Right kidney (tissue), 9 donors: ENCODE data around the gene RECQL5.

ENCODE experiments used
- DNase-seq: peaks from one replicate; pipeline ENCODE4 v3.0.0-alpha.2; 2016
- long read RNA-seq, 8 donors: transcript quantifications; one replicate each; lab custom pipeline, GENCODE V29; 2026

The RECQL5 gene
- long read RNA-seq, donor 1, partial matches to known transcripts = 37 of 70 reads
- long read RNA-seq, donor 1, other reads (novel, unspliced or antisense) = 28 of 70 reads
- long read RNA-seq, donor 2, partial matches to known transcripts = 0 of 2 reads
- long read RNA-seq, donor 2, other reads (novel, unspliced or antisense) = 0 of 2 reads
- long read RNA-seq, donor 3, partial matches to known transcripts = 7 of 8 reads
- long read RNA-seq, donor 3, other reads (novel, unspliced or antisense) = 0 of 8 reads
- long read RNA-seq, donor 4, partial matches to known transcripts = 6 of 12 reads
- long read RNA-seq, donor 4, other reads (novel, unspliced or antisense) = 0 of 12 reads
- long read RNA-seq, donor 5, partial matches to known transcripts = 21 of 63 reads
- long read RNA-seq, donor 5, other reads (novel, unspliced or antisense) = 37 of 63 reads
- long read RNA-seq, donor 6, partial matches to known transcripts = 32 of 50 reads
- long read RNA-seq, donor 6, other reads (novel, unspliced or antisense) = 12 of 50 reads
- long read RNA-seq, donor 7 = 0 reads
- long read RNA-seq, donor 8, partial matches to known transcripts = 0 of 5 reads
- long read RNA-seq, donor 8, other reads (novel, unspliced or antisense) = 0 of 5 reads

- DNase-seq = peak; percentile 88
Measured at GRCh38 chr17:75666959-75667790, at the start of gene RECQL5, which contains the start of gene SAP30BP. TSS of gene RECQL5 (minus strand) at chr17:75667154. CDS start at chr17:75666557, 597 bp downstream. TSS of gene SAP30BP (plus strand) at chr17:75667338. CDS start at chr17:75667373, 35 bp downstream.

- DNase-seq = no peak
Measured at GRCh38 chr17:75712446-75712845, 45.5 kb upstream of the RECQL5 start.

DNA sequence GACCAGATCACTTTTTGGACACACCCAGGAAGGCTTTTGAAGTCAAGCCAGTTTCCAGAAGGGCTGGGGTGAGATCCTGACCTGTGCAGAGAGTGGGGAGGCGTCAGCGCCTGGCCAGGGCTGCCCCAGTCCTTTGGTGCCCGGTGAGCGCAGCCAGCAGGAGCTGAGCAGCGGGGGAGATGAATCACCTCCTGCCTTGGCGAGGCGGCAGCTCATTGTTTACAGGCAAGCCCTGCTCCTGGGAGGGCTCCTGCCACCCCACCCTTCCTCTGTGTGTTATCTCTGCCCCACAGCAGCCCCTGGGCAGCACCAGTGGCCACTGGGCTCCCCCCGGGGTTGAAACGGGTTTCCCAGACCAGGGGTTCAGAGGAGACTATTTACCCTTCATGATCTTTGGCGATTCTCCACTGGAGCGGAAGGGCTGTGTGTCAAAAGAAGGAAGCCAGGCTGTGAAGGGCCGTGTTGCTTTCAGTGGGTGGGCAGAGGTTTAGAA, 40.2 kb upstream of the RECQL5 start:
- no peak for DNase-seq

DNA sequence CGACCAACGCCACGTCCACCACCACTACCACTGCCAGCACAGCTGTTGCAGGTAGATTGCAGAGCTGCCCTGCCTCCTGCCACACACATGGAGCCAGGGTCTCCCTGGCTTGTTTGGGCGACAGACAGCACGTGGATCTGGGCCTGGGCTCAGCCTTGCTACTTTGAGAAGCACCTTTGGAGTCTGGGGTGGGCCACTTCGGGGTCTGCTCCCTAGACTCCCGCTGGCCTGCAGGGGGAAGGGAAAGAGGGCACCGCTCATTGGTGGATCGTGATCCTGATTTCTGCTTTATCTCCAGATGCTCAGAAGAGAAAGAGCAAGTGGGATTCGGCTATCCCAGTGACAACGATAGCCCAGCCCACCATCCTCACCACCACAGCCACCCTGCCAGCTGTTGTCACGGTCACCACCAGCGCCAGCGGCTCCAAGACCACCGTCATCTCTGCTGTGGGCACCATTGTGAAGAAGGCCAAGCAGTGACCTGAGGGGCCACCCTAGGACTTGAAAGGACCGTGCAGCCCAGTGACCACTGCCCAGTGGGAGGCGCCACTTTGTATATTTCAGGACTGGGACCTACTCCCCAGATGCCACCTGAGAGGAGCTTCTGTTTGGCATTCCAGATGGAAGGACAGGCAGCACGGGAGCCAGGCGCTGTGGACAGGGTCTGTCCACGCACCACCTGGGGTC, 39.2 kb upstream of the RECQL5 start:
- DNase-seq = no peak

DNA sequence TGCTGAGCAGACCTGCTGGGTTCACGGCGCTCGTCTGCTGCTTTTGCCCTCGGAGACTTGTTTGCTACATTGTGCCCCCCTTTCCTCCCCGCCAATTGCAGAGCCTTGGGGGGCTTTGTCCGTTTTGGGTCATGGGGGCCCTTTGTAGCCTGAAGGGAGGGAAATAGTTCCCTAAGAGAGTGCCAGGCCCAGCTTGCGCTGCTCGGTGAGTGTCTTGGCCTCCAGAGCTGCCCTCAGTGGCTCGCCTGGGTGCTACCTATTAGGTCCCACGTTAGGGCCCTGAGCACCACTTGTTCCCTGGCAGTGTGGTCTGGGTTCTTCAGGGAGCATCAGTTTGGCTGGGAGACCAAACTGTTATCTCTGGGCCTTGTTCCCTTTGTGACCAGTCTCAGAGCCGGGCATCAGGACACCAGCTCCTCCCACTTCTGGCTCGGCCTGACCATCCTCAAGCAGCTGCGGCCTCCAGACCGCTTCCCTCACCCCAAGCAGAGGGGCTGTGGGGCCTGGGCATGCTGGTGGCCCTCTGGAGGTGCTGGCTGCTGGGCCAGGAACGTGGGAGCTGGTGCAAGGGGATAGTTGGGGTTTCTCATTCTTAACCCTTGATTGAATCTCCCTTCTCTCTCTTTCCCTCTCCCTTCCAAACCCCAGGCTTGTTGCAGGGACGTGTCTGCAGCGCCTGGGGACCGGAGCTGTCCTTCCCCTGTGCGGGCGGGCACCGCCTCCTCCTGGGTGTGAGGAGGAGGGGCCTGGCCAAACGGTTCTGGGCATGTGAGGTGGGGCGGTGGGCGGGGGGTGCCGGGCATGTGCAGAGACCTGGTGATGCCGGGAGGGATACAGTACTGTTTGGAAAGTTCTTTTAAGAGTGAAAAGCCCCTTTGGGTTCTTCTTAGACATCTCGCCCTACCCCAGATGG, 38.3 kb upstream of the RECQL5 start:
- DNase-seq = no peak

GRCh38 chr17:75703591-75703990, 36.6 kb upstream of the RECQL5 start:
- no peak for DNase-seq

DNA sequence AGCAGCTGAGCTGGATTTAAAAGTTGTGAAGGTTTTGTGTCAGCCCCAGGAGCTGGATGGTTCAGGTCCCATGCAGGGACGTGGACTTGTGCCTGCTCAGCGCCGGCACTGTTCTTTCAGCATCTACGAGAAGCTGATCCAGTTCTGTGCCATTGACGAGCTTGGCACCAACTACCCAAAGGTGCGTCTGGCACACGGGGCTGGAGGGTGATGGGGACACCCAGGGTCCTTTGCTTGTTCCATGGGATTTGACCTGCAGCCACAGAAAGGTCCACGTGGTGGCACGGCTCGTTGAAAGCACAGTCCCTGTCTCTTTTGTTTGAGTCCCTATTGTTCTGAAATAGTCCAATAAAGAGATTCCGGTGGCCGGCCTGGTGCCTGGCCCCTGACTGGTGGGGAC, 36.2 kb upstream of the RECQL5 start:
- DNase-seq = no peak

GRCh38 chr17:75701288-75701687, 34.3 kb upstream of the RECQL5 start:
- no peak for DNase-seq

- no peak for DNase-seq
Measured at GRCh38 chr17:75698659-75699058, 31.7 kb upstream of the RECQL5 start.

DNA sequence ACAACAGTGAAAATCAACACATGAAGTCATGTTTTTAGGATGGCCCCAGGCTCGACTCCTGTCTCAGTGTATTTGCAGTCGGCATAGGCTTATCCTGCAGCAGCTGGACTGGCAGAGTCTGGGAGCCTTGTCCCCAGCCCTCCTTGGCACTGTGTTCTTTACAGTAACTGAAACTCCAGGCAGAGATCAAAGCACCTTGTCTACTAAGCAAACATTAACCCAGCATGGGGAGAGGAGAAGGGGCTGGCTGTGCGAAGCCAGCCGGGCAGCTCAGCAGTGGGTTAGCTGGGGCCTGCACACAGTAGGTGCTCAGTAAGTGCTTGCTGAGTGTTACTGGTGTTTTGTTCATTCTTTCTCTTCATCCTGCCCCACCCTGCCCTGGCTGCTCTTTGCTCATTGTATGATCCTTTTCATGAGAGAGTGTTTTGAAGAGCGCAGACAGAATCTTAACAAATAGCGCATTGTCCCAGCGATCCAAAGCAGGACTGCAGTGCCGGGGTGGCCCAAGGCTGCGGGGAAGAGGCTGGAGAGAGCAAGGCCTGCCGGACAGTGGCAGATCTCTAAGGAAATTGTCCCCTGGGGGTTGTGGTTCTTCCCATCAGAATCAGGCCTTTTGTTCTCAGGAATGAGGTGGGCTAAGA, 30.8 kb upstream of the RECQL5 start:
- no peak for DNase-seq

DNA sequence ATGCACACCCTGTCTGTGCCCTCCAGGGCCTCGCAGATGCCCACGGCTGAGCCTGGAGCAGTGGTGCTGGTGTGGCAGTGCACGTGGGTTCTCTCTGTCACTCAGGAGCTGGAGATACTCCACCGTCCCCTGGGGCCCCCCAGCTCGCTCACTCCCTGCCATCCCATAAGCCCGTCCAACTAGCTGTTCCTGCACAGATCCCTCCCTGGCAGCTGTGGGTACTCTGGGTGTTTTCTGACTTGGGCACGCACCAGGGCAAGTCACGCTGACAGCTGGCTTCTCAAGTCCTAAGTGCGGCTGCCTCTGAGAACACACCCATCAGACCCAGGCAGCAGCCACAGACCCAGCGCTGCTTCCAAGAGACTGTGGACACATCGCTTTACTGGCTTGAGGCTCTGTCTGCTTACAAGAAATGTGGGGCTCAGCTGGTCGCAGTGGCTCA, 28.9 kb upstream of the RECQL5 start:
- DNase-seq = no peak

DNA sequence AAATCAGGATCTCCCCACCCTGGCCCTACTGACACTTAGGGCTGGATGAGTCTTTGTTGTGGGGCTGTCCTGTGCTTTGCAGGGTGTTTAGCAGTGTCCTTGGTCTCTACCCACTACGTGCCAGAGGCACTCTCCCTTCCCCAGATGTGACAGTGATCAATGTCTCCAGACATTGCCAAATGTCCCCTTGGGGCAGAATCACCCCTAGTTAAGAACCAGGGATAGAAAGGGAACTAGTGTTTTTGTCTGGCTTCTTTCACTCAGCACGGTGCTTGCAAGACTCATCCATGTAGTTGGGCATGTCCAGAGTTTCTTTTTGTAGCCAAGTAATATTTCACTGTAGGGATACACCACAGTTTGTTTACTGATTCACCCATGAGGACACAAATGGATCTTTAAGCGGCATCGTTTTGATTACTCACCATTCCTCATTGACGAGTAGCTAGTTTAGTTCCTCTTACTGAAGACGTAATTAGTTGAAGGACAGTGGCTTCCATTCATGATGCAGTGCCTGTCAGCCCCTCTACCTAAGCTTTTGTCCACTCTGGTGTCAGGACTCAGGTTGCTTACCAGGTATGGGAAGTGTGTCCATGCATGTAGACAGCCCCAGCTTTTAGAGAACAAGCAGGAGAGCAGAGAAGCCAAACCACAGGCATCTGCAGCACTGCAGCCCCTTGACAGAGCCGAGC, 28.3 kb upstream of the RECQL5 start:
- DNase-seq = no peak

DNA sequence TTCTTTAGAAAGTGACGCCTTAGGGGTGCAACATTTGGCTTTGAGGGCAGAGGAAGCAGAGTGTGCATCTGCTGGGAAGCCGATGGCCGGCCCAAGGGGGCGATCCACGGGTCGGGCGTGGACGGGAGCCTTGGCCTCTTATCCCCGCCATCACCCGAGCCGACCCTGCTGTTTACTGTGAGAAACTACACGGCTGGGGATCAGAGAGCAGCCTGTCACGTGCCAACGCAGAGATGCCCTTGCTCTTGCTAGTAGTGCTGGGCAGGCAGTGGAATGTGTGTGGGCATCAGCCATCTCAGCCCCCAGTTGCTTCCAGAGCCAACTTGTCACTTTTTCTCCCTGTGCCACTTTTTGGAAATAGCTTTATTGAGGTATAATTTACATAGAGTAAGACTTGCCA, 27.6 kb upstream of the RECQL5 start:
- DNase-seq = no peak

DNA sequence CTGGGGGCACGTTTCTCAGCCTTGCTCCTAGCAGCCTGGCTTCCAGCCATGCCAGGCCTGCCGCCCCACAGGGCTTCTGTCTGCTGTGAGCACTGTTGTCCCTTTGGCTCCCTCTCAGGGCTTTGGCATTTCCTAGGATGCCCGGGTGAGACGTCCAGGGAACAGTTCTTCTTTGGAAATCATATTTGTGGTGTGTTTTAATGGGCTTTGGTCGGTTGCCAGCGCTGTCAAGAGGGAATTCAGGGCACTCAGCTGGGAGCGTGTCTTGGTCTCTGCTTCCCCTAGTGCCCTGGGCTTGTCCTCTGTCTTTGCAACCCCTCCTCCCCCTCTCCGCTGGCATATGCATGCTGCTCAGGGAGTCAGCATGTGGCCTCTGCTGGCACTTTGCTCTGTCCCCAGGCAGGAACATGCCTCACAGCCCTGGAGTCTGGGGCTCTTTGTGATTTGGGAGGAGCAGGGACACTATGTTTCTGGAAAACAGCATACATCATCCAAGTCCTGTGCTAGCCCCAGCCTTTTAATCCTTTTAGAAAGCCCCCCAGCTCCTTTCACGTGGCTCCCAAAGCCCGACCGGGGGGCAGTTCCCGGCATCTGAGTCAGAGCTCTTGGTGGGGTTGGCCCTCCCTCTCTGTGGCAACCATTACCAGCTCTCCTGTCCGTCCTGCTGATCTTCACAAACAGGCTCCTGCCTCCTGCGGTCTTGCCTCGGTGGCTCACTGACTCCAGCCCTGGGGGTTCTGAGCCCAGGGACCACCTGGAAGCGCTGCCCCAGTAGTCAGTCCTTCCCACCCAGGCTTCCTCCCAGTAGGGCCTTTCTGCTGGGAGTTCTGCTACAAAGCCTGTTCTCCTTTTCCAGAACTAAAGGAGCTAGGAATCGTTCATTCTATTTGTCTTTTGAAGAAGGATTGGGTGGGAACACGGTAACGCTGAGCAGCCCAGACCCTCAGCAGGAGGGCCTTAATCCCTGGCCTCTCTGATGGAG, 26.8 kb upstream of the RECQL5 start:
- DNase-seq = no peak

- no peak for DNase-seq
Measured at GRCh38 chr17:75692976-75693375, 26.0 kb upstream of the RECQL5 start.

DNA sequence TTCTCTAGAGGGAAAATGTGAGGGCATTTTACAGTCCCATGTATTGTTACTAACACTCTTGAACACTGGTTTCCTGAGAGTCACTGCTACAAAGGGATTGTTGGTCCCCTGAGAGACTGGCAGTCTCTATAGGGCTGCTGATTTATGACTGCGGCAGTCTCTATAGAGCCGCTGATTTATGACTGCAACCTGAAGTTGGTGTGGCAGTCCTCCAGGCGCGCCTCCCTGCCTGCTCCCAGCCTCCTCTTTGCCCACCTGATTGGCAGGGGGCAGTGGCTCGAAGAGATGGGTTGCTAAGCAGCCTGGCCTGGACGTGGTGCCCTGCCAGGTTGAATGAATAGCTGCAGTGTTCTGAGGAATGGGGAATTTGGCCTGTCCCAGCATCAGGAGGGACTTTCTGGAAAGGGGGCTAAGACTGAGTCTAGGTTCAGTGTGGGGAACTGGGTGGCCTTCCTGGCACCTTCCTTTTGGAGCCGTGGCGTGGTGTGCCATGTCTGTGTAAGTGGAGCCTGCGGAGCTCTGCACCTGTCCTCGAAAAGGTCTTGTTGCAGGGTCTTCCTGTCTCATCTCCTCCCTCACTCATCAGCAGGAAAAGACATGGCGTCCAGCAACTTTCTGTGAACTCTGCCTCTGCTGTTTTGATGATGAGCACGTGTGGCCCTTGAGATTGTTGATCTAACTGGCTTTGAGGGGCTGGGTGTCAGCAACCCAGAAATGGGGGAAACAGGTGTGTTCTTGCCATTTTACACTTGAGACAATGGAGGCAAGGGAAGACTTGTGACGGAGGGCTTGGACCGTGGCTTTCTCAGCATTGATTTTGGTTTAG, 25.1 kb upstream of the RECQL5 start:
- no peak for DNase-seq

- no peak for DNase-seq
Measured at GRCh38 chr17:75691371-75691791, 24.4 kb upstream of the RECQL5 start.

GRCh38 chr17:75689441-75689873, 22.5 kb upstream of the RECQL5 start:
- no peak for DNase-seq
